HEK293T (cell line): ENCODE measurements around the gene PRLHR.

Source experiments
- ARNT ChIP-seq: fragments of 450-650 bp; IDR thresholded peaks from 2 replicates; pipeline ENCODE4 v1.6.1; 2017; ENCODE audit warnings: mild to moderate bottlenecking
- BHLHE40 ChIP-seq: fragments of 450-650 bp; IDR thresholded peaks from 2 replicates; pipeline ENCODE4 v1.6.1; 2016; ENCODE audit warnings: mild to moderate bottlenecking, moderate library complexity, borderline replicate concordance
- CTBP1 ChIP-seq: fragments of 450-650 bp; IDR thresholded peaks from 2 replicates; pipeline ENCODE4 v1.6.1; 2016; ENCODE audit warnings: borderline replicate concordance
- ELF4 ChIP-seq: fragments of 450-650 bp; IDR thresholded peaks from 2 replicates; pipeline ENCODE4 v1.6.1; 2017; ENCODE audit warnings: antibody characterized with exemption
- FOXK2 ChIP-seq: fragments of 450-650 bp; IDR thresholded peaks from 2 replicates; pipeline ENCODE4 v1.6.1; 2016; ENCODE audit warnings: mild to moderate bottlenecking
- L3MBTL2 ChIP-seq: fragments of 450-650 bp; conservative IDR thresholded peaks from 2 replicates; pipeline ENCODE4 v1.6.1; 2016; ENCODE audit warnings: mild to moderate bottlenecking
- LEF1 ChIP-seq: fragments of 450-650 bp; IDR thresholded peaks from 2 replicates; pipeline ENCODE4 v1.6.1; 2017; ENCODE audit warnings: mild to moderate bottlenecking, borderline replicate concordance
- NFRKB ChIP-seq: fragments of 450-650 bp; IDR thresholded peaks from 2 replicates; pipeline ENCODE4 v1.6.1; 2016; ENCODE audit warnings: mild to moderate bottlenecking, moderate library complexity
- SP1 ChIP-seq: fragments of 450-650 bp; IDR thresholded peaks from 2 replicates; pipeline ENCODE4 v1.6.1; 2017
- SUZ12 ChIP-seq: fragments of 450-650 bp; IDR thresholded peaks from 2 replicates; pipeline ENCODE4 v1.6.1; 2016; ENCODE audit warnings: mild to moderate bottlenecking
- TARDBP ChIP-seq: fragments of 450-650 bp; IDR thresholded peaks from 2 replicates; pipeline ENCODE4 v1.6.1; 2016
- ZNF384 ChIP-seq: fragments of 450-650 bp; IDR thresholded peaks from 2 replicates; pipeline ENCODE4 v1.6.1; 2016

DNA sequence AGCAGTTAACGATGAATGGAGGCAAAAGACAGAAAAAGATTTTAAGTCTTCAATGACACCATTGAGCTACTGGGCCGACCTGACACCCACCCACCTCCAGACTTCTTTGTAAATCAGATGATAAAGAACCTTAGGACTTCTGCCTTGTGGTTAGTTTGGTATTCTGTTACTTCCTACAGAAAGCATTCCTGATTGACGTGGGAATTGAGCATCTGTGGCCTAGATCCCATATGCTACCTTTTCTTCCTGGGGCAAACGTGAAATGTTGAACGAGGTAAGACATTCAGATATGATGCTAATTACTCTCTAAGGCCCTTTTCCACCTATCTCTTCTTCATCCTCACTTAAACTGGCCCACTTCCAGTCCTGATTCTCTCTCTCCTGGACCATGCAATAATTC, 10.2 kb downstream of the PRLHR start:
- no peak for TF ChIP-seq SP1
- no peak for TF ChIP-seq ELF4
- TF ChIP-seq NFRKB, result no peak
- no peak for TF ChIP-seq SUZ12
- no peak for TF ChIP-seq LEF1
- TF ChIP-seq TARDBP, result no peak
- no peak for TF ChIP-seq L3MBTL2
- no peak for TF ChIP-seq CTBP1
- no peak for TF ChIP-seq ARNT
- no peak for TF ChIP-seq BHLHE40
- no peak for TF ChIP-seq FOXK2
- no peak for TF ChIP-seq ZNF384
